ENCODE data around the gene CCDC27.

GRCh38 chr1:3740752-3741151 lies 11.5 kb upstream of the CCDC27 start:
- TF ChIP-seq POLR2A (IDR thresholded peaks at IDR 0.05; ENCODE audit: control extremely low read depth in 1 of 2, low read depth in 2 of 2, low read length in 2 of 2) (no peak), CTCF (IDR thresholded peaks at IDR 0.05; ENCODE audit: control extremely low read depth in 1 of 3, insufficient read depth in 1 of 3, low read depth in 1 of 3, low read length in 3 of 3) (no peak), MAFK (IDR thresholded peaks at IDR 0.05; ENCODE audit: low read depth, low read length) (no peak), GTF2F1 (IDR thresholded peaks at IDR 0.05; ENCODE audit: borderline replicate concordance, low read depth, low read length) (no peak), CBX5 (IDR thresholded peaks at IDR 0.05; ENCODE audit: low read depth, low read length) (no peak)

All from H1 (cell line).